B cell (primary cell): ENCODE data around the gene RSPO4. TPM values are rescaled to one million over a fixed set of nuclear protein-coding genes. Genes with fewer than 3 reads are reported as not detected.

Source experiments
- ATAC-seq: fragments of 200-7000 bp; cut with Tn5 transposase; one replicate; pipeline ENCODE4 v1.10.0; 2021; ENCODE audit warnings: low read depth, mild to moderate bottlenecking, moderate number of reproducible peaks, moderate library complexity
- CTCF ChIA-PET: fragments of 350-600 bp; sonication (Branson Sonifier 250); formaldehyde crosslinking; loops from one replicate; lab custom pipeline; 2021; ENCODE audit warnings: antibody characterized with exemption, inconsistent platforms; lab: Charles Lee
- POLR2A ChIA-PET: fragments of 350-600 bp; sonication (Branson Sonifier 250); formaldehyde crosslinking; loops from one replicate; lab custom pipeline; 2021; ENCODE audit warnings: antibody characterized with exemption; lab: Charles Lee
- DNase-seq: peaks from one replicate; pipeline ENCODE4 v3.0.0; 2013
- H2AFZ ChIP-seq: 2 replicates; pipeline ENCODE4 v1.6.1; 2012; ENCODE audit warnings: mild to moderate bottlenecking, low read depth, low read length; ENCODE audit not compliant: insufficient read depth, poor library complexity, severe bottlenecking
- H3K27ac ChIP-seq, 2 donors: 1 replicate in 1 of 2; 2 replicates in 1 of 2; pipeline ENCODE4 v1.5.1; 2012 to 2013; ENCODE audit warnings: low read length in 2 of 2, mild to moderate bottlenecking in 2 of 2, moderate library complexity in 1 of 2
- H3K27me3 ChIP-seq, 4 experiments: fragments of 200-600 bp in 1 of 4; sonication (generic) in 1 of 4; replicated peaks in 1 of 4; 1 replicate in 2 of 4; 2 replicates in 2 of 4; pipeline versions ENCODE4 v1.6.1 to v1.7.0; 2013 to 2016; ENCODE audit warnings: low read length in 3 of 4, mild to moderate bottlenecking in 2 of 4, mixed read lengths in 1 of 4, moderate library complexity in 1 of 4; ENCODE audit not compliant: insufficient read depth in 4 of 4, control insufficient read depth in 3 of 4; ENCODE audit errors: control extremely low read depth in 1 of 4
- H3K36me3 ChIP-seq, 2 experiments: replicated peaks in 1 of 2; 1 replicate in 1 of 2; 2 replicates in 1 of 2; pipeline versions ENCODE4 v1.6.1 to v1.7.1; 2013; ENCODE audit warnings: low read length in 1 of 2; ENCODE audit not compliant: insufficient read depth in 2 of 2, control insufficient read depth in 1 of 2; ENCODE audit errors: control extremely low read depth in 1 of 2, extremely low read depth in 1 of 2
- H3K4me1 ChIP-seq, 2 donors: fragments of 200-600 bp in 1 of 2; sonication (generic) in 1 of 2; 1 replicate in 1 of 2; 2 replicates in 1 of 2; pipeline versions ENCODE4 v1.5.1 to v1.6.1; 2013 to 2017; ENCODE audit warnings: low read length in 2 of 2; ENCODE audit not compliant: control insufficient read depth in 2 of 2, insufficient read depth in 2 of 2
- H3K4me2 ChIP-seq: replicated peaks from 2 replicates; pipeline ENCODE3; 2012; ENCODE audit warnings: mild to moderate bottlenecking, low read depth, low read length; ENCODE audit not compliant: poor library complexity, severe bottlenecking
- H3K4me3 ChIP-seq, 5 experiments: fragments of 200-600 bp in 1 of 5; sonication (generic) in 1 of 5; 1 replicate in 3 of 5; 2 replicates in 2 of 5; pipeline versions ENCODE4 v1.5.1 to v1.7.0; 2011 to 2016; ENCODE audit warnings: low read length in 4 of 5, mild to moderate bottlenecking in 4 of 5, low read depth in 2 of 5, control low read depth in 1 of 5, moderate library complexity in 1 of 5; ENCODE audit not compliant: insufficient read depth in 1 of 5; ENCODE audit errors: control extremely low read depth in 1 of 5, extremely low read depth in 1 of 5
- H3K79me2 ChIP-seq: fragments of 200-600 bp; sonication (generic); one replicate; pipeline ENCODE4 v1.6.0; 2016; ENCODE audit warnings: low read length; ENCODE audit not compliant: control insufficient read depth, insufficient read depth
- H3K9ac ChIP-seq: fragments of 200-600 bp; sonication (generic); 2 replicates; pipeline ENCODE4 v1.6.1; 2017; ENCODE audit warnings: mild to moderate bottlenecking, low read length, moderate library complexity
- H3K9me3 ChIP-seq, 3 donors: one replicate each; pipeline versions ENCODE4 v1.6.1 to v1.7.1; 2013; ENCODE audit warnings: low read length in 2 of 3; ENCODE audit not compliant: control insufficient read depth in 2 of 3, insufficient read depth in 1 of 3; ENCODE audit errors: control extremely low read depth in 1 of 3
- H4K20me1 ChIP-seq: 2 replicates; pipeline ENCODE4 v1.6.0; 2012; ENCODE audit warnings: mild to moderate bottlenecking, low read length; ENCODE audit not compliant: insufficient read depth, control insufficient read depth, poor library complexity, severe bottlenecking
- H3K27ac Mint-ChIP-seq: one replicate; pipeline ENCODE4 v1.8.0; 2021; ENCODE audit warnings: mixed read lengths
- H3K27me3 Mint-ChIP-seq: one replicate; pipeline ENCODE4 v1.8.0; 2021; ENCODE audit warnings: mixed read lengths
- H3K4me1 Mint-ChIP-seq: one replicate; pipeline ENCODE4 v1.8.0; 2021; ENCODE audit warnings: mixed read lengths
- H3K4me3 Mint-ChIP-seq: one replicate; pipeline ENCODE4 v1.8.0; 2021; ENCODE audit warnings: mixed read lengths
- H3K9me3 Mint-ChIP-seq: one replicate; pipeline ENCODE4 v1.8.0; 2022; ENCODE audit warnings: mixed read lengths; ENCODE audit not compliant: insufficient read depth
- CTCF ChIP-seq: fragments of 200-600 bp; IDR thresholded peaks from one replicate; pipeline ENCODE4 v1.8.0; 2022; ENCODE audit warnings: antibody characterized with exemption, mild to moderate bottlenecking
- EZH2 ChIP-seq: IDR thresholded peaks from 2 replicates; pipeline ENCODE4 v1.6.1; 2012; ENCODE audit warnings: borderline replicate concordance, low read depth, mild to moderate bottlenecking, moderate library complexity, low read length; ENCODE audit not compliant: insufficient read depth, poor library complexity, severe bottlenecking
- WGBS: methylation state at CpG from one replicate; pipeline ENCODE4 v1.1.5; 2013; ENCODE audit warnings: missing lambda C conversion rate; ENCODE audit not compliant: insufficient coverage; 5-methylcytosine and 5-hydroxymethylcytosine counted together
- intact Hi-C: fragments of 100-400 bp; cut with micrococcal nuclease; formaldehyde crosslinking; loops from one replicate; pipeline ENCODE4 v1.10.0; 2022
- polyA plus RNA-seq: library from polyadenylated mRNA; depleted of rRNA; stranded (reverse); fragments of >200 nt; gene quantifications from 2 replicates; pipeline ENCODE4 v1.2.3, GENCODE V29; 2012
- total RNA-seq, 2 donors: library from RNA; stranded (reverse); fragments of 120-200 nt in 1 of 2; gene quantifications; 1 replicate in 1 of 2; 2 replicates in 1 of 2; pipeline versions ENCODE4 v1.2.3 to v1.2.4, GENCODE V29; 2013 to 2022

RSPO4 gene
- total and polyA plus RNA-seq, 2 donors (not counting 1 experiment from before 2014, with no cell fraction given), result 0.04 to 0.37 TPM

GRCh38 chr20:1045860-1046418, 43.8 kb upstream of the RSPO4 start:
- Histone ChIP-seq H3K4me3 (no peak overlapping the region), H3K79me2 (no peaks in the 10 kb centered on the region), H3K9ac (no peak overlapping the region), H3K4me1 (no peaks in the 10 kb centered on the region), H3K36me3 (no peaks in the 10 kb centered on the region), H3K9me3 (peaks cover 0 to 3% (median 0%) of the 10 kb centered on the region in 3 donors), H4K20me1 (no peaks in the 10 kb centered on the region), H3K27ac (no peak overlapping the region), H3K27me3 (no peaks in the 10 kb centered on the region), H2AFZ (no peak overlapping the region), H3K4me2 (no peak overlapping the region)
- Mint-ChIP-seq H3K4me3 (no peak overlapping the region), H3K9me3 (peaks cover 3% of the 10 kb centered on the region), H3K27ac (no peak overlapping the region), H3K27me3 (no peaks in the 10 kb centered on the region), H3K4me1 (no peaks in the 10 kb centered on the region)
- POLR2A ChIA-PET, result no interaction called here
- 95% methylated on average over 2 of the region's 3 CpGs for WGBS
- DNase-seq (no peak), ATAC-seq (no peak)
- intact Hi-C loops, result no loop called here
- CTCF ChIA-PET, result no interaction called here
- no peak for TF ChIP-seq EZH2
- no peak for TF ChIP-seq CTCF

GRCh38 chr20:1041845-1042390, 39.8 kb upstream of the RSPO4 start:
- intact Hi-C loops, result no loop called here
- H3K27ac ChIP-seq, result no peak overlapping the region
- TF ChIP-seq EZH2 (no peak), CTCF (no peak)
- Mint-ChIP-seq H3K4me1 (no peaks in the 10 kb centered on the region), H3K27ac (no peak overlapping the region), H3K4me3 (no peak overlapping the region), H3K9me3 (peaks cover 2% of the 10 kb centered on the region), H3K27me3 (no peaks in the 10 kb centered on the region)
- no peak overlapping the region for H3K4me3 ChIP-seq
- H3K4me2 ChIP-seq, result no peak overlapping the region
- DNase-seq (no peak), ATAC-seq (no peak)
- H3K27me3 ChIP-seq, result no peaks in the 10 kb centered on the region
- no peaks in the 10 kb centered on the region for H3K4me1 ChIP-seq
- no peaks in the 10 kb centered on the region for H4K20me1 ChIP-seq
- no peaks in the 10 kb centered on the region for H3K36me3 ChIP-seq
- ChIA-PET POLR2A (no interaction called here), CTCF (no interaction called here)
- WGBS, result no CpG with 5 or more reads among the region's 7 CpGs
- H3K79me2 ChIP-seq, result no peaks in the 10 kb centered on the region
- no peaks in the 10 kb centered on the region for H3K9me3 ChIP-seq
- H2AFZ ChIP-seq, result no peak overlapping the region
- H3K9ac ChIP-seq, result no peak overlapping the region
